Memory B cell (primary cell): ENCODE measurements around the gene RNASE4.
"Not testable (repeated sequence)": the region's sequence is repeated elsewhere in the genome, so short reads cannot be mapped to it uniquely, and the experiment has no call there.

Experiments used
- ATAC-seq: fragments of 150-1000 bp; cut with Tn5 transposase; 2 replicates; pipeline ENCODE4 v1.10.0; 2021; ENCODE audit warnings: low read depth, mild to moderate bottlenecking, moderate library complexity
- DNase-seq, 2 donors: peaks; one replicate each; pipeline ENCODE4 v3.0.0; 2022; ENCODE audit warnings: low spot score in 2 of 2
- H3K27ac Mint-ChIP-seq: one replicate; pipeline ENCODE4 v1.8.0; 2022; ENCODE audit warnings: mild to moderate bottlenecking, moderate library complexity, mixed read lengths
- H3K27me3 Mint-ChIP-seq: one replicate; pipeline ENCODE4 v1.8.0; 2022; ENCODE audit warnings: mixed read lengths
- H3K36me3 Mint-ChIP-seq: one replicate; pipeline ENCODE4 v1.8.0; 2022; ENCODE audit warnings: mild to moderate bottlenecking, mixed read lengths
- H3K4me1 Mint-ChIP-seq: one replicate; pipeline ENCODE4 v1.8.0; 2022; ENCODE audit warnings: mixed read lengths
- H3K4me3 Mint-ChIP-seq: one replicate; pipeline ENCODE4 v1.8.0; 2022; ENCODE audit warnings: mild to moderate bottlenecking, moderate library complexity, mixed read lengths
- H3K9me3 Mint-ChIP-seq: one replicate; pipeline ENCODE4 v1.8.0; 2022; ENCODE audit warnings: mixed read lengths

The RNASE4 gene

GRCh38 chr14:20698934-20699333 is 14.6 kb downstream of the RNASE4 start:
- no peaks in the 10 kb centered on the region for H3K9me3 Mint-ChIP-seq
- ATAC-seq (no peak), DNase-seq (no peak)
- H3K4me1 Mint-ChIP-seq, result peaks cover 10% of the 10 kb centered on the region
- peaks cover 1% of the 10 kb centered on the region for H3K36me3 Mint-ChIP-seq
- no peak overlapping the region for H3K4me3 Mint-ChIP-seq
- H3K27me3 Mint-ChIP-seq, result no peaks in the 10 kb centered on the region
- H3K27ac Mint-ChIP-seq, result no peak overlapping the region

- no peaks in the 10 kb centered on the region for H3K27me3 Mint-ChIP-seq
- ATAC-seq, result no peak
These were observed 15.6 kb downstream of the RNASE4 start for GRCh38 chr14:20699931-20700330.

DNA sequence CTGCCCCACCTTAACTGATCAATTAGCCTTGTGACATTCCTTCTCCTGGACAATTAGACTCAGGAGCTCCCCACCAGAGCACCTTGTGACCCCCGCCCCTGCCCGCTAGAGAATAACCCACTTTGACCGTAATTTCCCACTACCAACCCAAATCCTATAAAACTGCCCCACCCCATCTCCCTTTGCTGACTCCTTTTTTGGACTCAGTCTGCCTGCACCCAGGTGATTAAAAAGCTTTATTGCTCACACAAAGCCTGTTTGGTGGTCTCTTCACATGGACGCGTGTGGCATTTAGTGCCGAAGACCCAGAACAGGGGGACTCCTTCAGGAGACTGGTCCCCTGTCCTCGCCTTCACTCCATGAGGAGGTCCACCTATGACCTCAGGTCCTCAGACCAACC is 16.6 kb downstream of the RNASE4 start:
- H3K4me3 Mint-ChIP-seq, H3K4me1 Mint-ChIP-seq, H3K36me3 Mint-ChIP-seq, H3K9me3 Mint-ChIP-seq, DNase-seq, H3K27me3 Mint-ChIP-seq, H3K27ac Mint-ChIP-seq, ATAC-seq: not testable (repeated sequence)

More at GRCh38 chr14:20699931-20700330, 15.6 kb downstream of the RNASE4 start:
- H3K9me3 Mint-ChIP-seq, result no peaks in the 10 kb centered on the region
- DNase-seq, result no peak
- H3K27ac Mint-ChIP-seq, result no peak overlapping the region
- H3K36me3 Mint-ChIP-seq, result peaks cover 1% of the 10 kb centered on the region
- H3K4me1 Mint-ChIP-seq, result peaks cover 10% of the 10 kb centered on the region
- H3K4me3 Mint-ChIP-seq, result no peak overlapping the region

DNA sequence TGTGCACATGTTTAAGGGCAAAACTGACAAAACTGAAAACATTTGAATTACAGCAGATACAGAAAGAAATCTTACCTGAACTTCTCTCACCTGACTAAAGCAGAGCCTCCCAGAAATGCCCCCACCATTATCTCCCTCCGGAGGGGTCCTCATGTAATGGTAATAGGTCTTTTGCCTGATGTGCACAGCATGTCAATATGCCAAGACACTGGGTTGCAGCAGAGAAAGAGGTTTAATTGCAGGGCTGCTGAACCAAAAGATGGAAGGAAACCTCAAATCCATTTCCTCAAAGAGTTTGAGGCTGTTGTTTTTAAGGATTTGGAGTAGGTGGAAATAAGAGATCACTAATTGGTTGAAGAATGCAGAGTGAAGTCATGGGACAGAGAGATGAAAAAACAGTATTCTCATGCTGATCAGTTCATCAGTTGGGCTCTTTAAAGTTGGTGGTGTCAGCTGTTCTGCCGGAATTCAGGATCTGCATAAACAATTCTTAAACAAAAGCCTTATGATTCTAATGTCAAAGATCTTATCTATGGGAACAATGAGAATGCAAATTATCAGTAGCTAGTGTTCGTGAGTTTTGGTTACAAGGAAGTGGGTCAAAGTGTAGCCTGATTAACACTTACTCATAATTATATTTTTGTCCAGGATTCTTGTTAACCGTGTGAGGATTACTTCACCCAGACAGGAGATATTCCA is 22.4 kb downstream of the RNASE4 start:
- Mint-ChIP-seq H3K4me3 (no peak overlapping the region), H3K27me3 (no peaks in the 10 kb centered on the region), H3K36me3 (no peaks in the 10 kb centered on the region), H3K27ac (no peak overlapping the region), H3K9me3 (no peaks in the 10 kb centered on the region), H3K4me1 (no peaks in the 10 kb centered on the region)
- DNase-seq, result no peak
- no peak for ATAC-seq

- Mint-ChIP-seq H3K9me3 (no peaks in the 10 kb centered on the region), H3K4me1 (no peaks in the 10 kb centered on the region), H3K36me3 (no peaks in the 10 kb centered on the region), H3K4me3 (no peak overlapping the region), H3K27ac (no peak overlapping the region), H3K27me3 (no peaks in the 10 kb centered on the region)
- ATAC-seq (no peak), DNase-seq (no peak)
These were observed 23.3 kb downstream of the RNASE4 start for GRCh38 chr14:20707622-20708021.

- H3K9me3 Mint-ChIP-seq, result peaks cover 8% of the 10 kb centered on the region
- no peak overlapping the region for H3K4me3 Mint-ChIP-seq
- H3K27me3 Mint-ChIP-seq, result no peaks in the 10 kb centered on the region
- no peak for DNase-seq
- ATAC-seq, result no peak
- H3K4me1 Mint-ChIP-seq, result peaks cover 29% of the 10 kb centered on the region
- H3K36me3 Mint-ChIP-seq, result peaks cover 10% of the 10 kb centered on the region
- H3K27ac Mint-ChIP-seq, result no peak overlapping the region
These were observed 26.9 kb downstream of the RNASE4 start for GRCh38 chr14:20711261-20711660.

- no peak overlapping the region for H3K4me3 Mint-ChIP-seq
- H3K36me3 Mint-ChIP-seq, result peaks cover 11% of the 10 kb centered on the region
- no peak for DNase-seq
- ATAC-seq, result no peak
- no peak overlapping the region for H3K27ac Mint-ChIP-seq
- peaks cover 30% of the 10 kb centered on the region for H3K4me1 Mint-ChIP-seq
- H3K9me3 Mint-ChIP-seq, result peaks cover 8% of the 10 kb centered on the region
- H3K27me3 Mint-ChIP-seq, result no peaks in the 10 kb centered on the region
These were observed 27.3 kb downstream of the RNASE4 start for GRCh38 chr14:20711685-20712084.

DNA sequence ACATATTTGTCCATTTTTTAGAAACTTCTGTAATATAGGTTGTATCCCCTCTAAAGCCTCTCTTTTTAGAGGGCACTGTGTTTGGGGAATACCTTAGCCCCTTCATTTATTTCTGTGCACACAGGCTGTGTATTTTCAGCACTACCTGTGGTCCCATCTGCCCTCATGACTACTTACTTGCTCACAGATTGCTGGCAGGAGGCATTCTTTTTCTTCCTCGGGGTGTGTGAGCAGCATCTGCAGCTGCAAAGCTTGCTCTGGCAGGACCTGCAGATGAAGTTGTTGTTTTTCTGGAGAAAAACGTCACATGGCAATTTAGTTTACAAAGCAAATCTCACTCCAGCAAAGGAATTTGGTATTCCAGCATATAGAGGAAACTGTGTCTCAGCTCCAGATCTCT is 28.5 kb downstream of the RNASE4 start:
- Mint-ChIP-seq H3K27me3 (no peaks in the 10 kb centered on the region), H3K4me3 (no peak overlapping the region), H3K36me3 (peaks cover 14% of the 10 kb centered on the region), H3K9me3 (peaks cover 10% of the 10 kb centered on the region), H3K4me1 (peaks cover 35% of the 10 kb centered on the region), H3K27ac (peak overlapping the region; percentile 88)
- no peak for DNase-seq
- no peak for ATAC-seq

DNA sequence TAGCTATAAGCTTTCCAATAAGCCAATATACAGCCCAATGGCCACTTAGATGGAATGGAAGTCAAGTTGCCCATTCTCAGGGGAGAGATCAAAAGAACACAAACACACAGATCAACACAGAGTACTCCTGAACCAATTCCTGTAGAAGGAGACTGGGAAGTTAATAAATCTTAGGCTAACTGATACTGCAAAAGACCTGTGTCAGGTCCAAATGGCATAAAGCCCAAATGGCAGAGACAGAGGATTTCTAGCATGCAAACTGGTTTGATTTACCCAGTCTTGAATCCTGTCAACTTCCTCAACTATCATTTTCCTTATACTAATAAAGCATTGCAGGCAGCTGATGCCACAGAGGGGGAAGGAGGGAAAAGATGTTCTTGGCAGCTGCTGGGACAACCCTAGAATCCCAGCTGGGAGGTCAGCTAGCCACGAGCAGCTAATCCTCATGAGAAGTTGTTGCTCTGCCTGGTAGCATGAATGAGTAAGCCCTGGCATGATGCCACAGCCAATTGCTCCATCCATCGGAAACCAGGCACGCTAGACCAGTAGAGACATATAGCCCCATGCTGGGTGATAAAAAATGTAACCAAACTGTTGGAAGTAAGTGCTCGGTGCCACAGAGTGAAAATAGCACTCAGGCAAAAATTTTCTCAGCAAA is 30.4 kb downstream of the RNASE4 start:
- DNase-seq (no peak), ATAC-seq (no peak)
- peak overlapping the region; percentile 41 for H3K4me3 Mint-ChIP-seq
- H3K36me3 Mint-ChIP-seq, result peaks cover 14% of the 10 kb centered on the region
- H3K9me3 Mint-ChIP-seq, result peaks cover 10% of the 10 kb centered on the region
- peaks cover 45% of the 10 kb centered on the region for H3K4me1 Mint-ChIP-seq
- no peaks in the 10 kb centered on the region for H3K27me3 Mint-ChIP-seq
- peak overlapping the region; percentile 88 for H3K27ac Mint-ChIP-seq

GRCh38 chr14:20719777-20720176 is 35.4 kb downstream of the RNASE4 start:
- peaks cover 7% of the 10 kb centered on the region for H3K9me3 Mint-ChIP-seq
- peak; percentile 51 for ATAC-seq
- peaks cover 39% of the 10 kb centered on the region for H3K4me1 Mint-ChIP-seq
- no peaks in the 10 kb centered on the region for H3K27me3 Mint-ChIP-seq
- peak overlapping the region; percentile 31 for H3K4me3 Mint-ChIP-seq
- H3K36me3 Mint-ChIP-seq, result peaks cover 10% of the 10 kb centered on the region
- DNase-seq, result peak in 1 of 2 donors; percentile 14
- H3K27ac Mint-ChIP-seq, result peak overlapping the region; percentile 56

GRCh38 chr14:20720741-20721140 is 36.4 kb downstream of the RNASE4 start:
- ATAC-seq, result no peak
- no peaks in the 10 kb centered on the region for H3K27me3 Mint-ChIP-seq
- no peak for DNase-seq
- peaks cover 6% of the 10 kb centered on the region for H3K36me3 Mint-ChIP-seq
- H3K9me3 Mint-ChIP-seq, result peaks cover 3% of the 10 kb centered on the region
- peaks cover 30% of the 10 kb centered on the region for H3K4me1 Mint-ChIP-seq
- peak overlapping the region; percentile 53 for H3K27ac Mint-ChIP-seq
- no peak overlapping the region for H3K4me3 Mint-ChIP-seq

DNA sequence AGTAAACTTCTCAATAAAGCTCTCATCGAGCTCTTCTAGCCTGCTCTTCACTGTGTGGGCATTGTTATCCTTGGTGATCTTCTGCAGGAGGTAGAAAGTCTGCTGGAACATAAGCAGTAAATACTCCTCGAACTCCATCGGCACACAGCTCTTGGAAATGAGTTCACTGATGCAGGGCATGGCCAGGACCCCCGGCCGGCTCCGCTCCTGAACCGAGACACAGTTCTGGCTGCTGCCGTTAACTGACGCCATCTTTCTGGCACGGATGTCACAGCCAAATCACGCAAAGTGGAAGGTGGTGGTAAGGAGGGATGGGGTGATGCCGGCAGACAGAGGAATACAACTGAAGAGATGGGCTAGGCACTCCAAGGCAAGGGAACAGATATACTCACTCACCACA is 37.7 kb downstream of the RNASE4 start:
- Mint-ChIP-seq H3K27ac (no peak overlapping the region), H3K4me3 (no peak overlapping the region), H3K27me3 (no peaks in the 10 kb centered on the region), H3K36me3 (peaks cover 4% of the 10 kb centered on the region), H3K9me3 (no peaks in the 10 kb centered on the region), H3K4me1 (peaks cover 30% of the 10 kb centered on the region)
- DNase-seq (no peak), ATAC-seq (no peak)

- ATAC-seq, result peak; percentile 42
- no peak overlapping the region for H3K4me3 Mint-ChIP-seq
- no peak for DNase-seq
- H3K27me3 Mint-ChIP-seq, result no peaks in the 10 kb centered on the region
- peaks cover 27% of the 10 kb centered on the region for H3K4me1 Mint-ChIP-seq
- no peak overlapping the region for H3K27ac Mint-ChIP-seq
- peaks cover 4% of the 10 kb centered on the region for H3K36me3 Mint-ChIP-seq
- H3K9me3 Mint-ChIP-seq, result no peaks in the 10 kb centered on the region
These were observed 39.1 kb downstream of the RNASE4 start for GRCh38 chr14:20723488-20723887.

DNA sequence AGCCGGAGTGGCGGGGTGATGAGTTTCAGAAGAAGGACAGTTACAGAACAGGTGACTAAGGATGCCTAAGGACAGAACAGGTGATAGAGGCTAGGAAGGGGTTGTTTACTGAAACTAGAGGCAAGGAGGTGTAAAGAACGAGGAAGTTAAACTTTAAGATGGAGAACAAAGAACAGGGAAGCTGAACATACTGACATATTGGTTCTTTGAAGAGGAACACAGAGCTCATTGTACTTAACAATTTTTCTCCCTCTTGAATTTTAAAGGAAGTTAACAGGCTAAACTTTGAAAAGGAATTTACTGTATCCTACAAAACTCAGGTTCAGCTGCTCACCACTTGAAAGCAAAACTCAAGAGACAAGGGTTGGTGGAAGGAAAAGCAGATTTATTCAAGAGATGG is 41.8 kb downstream of the RNASE4 start:
- not testable (repeated sequence) for ATAC-seq, DNase-seq, H3K27me3 Mint-ChIP-seq, H3K36me3 Mint-ChIP-seq, H3K9me3 Mint-ChIP-seq
- Mint-ChIP-seq H3K4me1 (peaks cover 12% of the 10 kb centered on the region), H3K4me3 (peak overlapping the region; percentile 64), H3K27ac (peak overlapping the region; percentile 85)

- DNase-seq (no peak), ATAC-seq (no peak)
- Mint-ChIP-seq H3K4me1 (peaks cover 10% of the 10 kb centered on the region), H3K36me3 (peaks cover 4% of the 10 kb centered on the region), H3K27me3 (no peaks in the 10 kb centered on the region), H3K4me3 (peak overlapping the region; percentile 64), H3K27ac (peak overlapping the region; percentile 85), H3K9me3 (no peaks in the 10 kb centered on the region)
These were observed 42.2 kb downstream of the RNASE4 start for GRCh38 chr14:20726531-20726930.
